NOMO-1 treated with dmso at 0.1 percent for 144 hours (cell line): Measurements from ENCODE around the gene SFMBT1.

Source experiments
- DNase-seq: peaks from one replicate; lab custom pipeline; 2025; ENCODE audit not compliant: unreplicated experiment; lab: John Stamatoyannopoulos, UW

Gene SFMBT1

GRCh38 chr3:52925405-52926313, 120.2 kb downstream of the SFMBT1 start:
- DNase-seq = no peak

- no peak for DNase-seq
These were observed 121.9 kb downstream of the SFMBT1 start for GRCh38 chr3:52923963-52924362.

- DNase-seq = no peak
These were observed 125.0 kb downstream of the SFMBT1 start for GRCh38 chr3:52920841-52921240.

- DNase-seq = no peak
These were observed 128.8 kb downstream of the SFMBT1 start for GRCh38 chr3:52917044-52917443.

GRCh38 chr3:52915294-52915693, 130.6 kb downstream of the SFMBT1 start:
- DNase-seq = no peak

- no peak for DNase-seq
These were observed 132.8 kb downstream of the SFMBT1 start for GRCh38 chr3:52912885-52913731.

GRCh38 chr3:52910823-52911222, 135.1 kb downstream of the SFMBT1 start:
- DNase-seq = no peak

GRCh38 chr3:52907497-52907896, 138.4 kb downstream of the SFMBT1 start:
- no peak for DNase-seq

- DNase-seq = no peak
These were observed 141.3 kb downstream of the SFMBT1 start for GRCh38 chr3:52904552-52904951.

- DNase-seq = no peak
These were observed 141.9 kb downstream of the SFMBT1 start for GRCh38 chr3:52904000-52904399.

GRCh38 chr3:52897130-52898122, 148.4 kb downstream of the SFMBT1 start, which contains the start of gene STIMATE:
STIMATE (minus strand) TSS chr3:52897548; CDS start chr3:52897450, 98 bp downstream.
- DNase-seq = peak; percentile 81

- DNase-seq = no peak
These were observed 149.3 kb downstream of the SFMBT1 start for GRCh38 chr3:52896613-52897012.

- no peak for DNase-seq
These were observed 149.7 kb downstream of the SFMBT1 start for GRCh38 chr3:52896151-52896550.

- DNase-seq = no peak
These were observed 150.5 kb downstream of the SFMBT1 start for GRCh38 chr3:52895418-52895817.

GRCh38 chr3:52894756-52895155, 151.1 kb downstream of the SFMBT1 start:
- no peak for DNase-seq

- DNase-seq = no peak
These were observed 152.2 kb downstream of the SFMBT1 start for GRCh38 chr3:52893723-52894122.

GRCh38 chr3:52892625-52893311, 153.1 kb downstream of the SFMBT1 start:
- DNase-seq = no peak

GRCh38 chr3:52892290-52892624, 153.6 kb downstream of the SFMBT1 start:
- DNase-seq = no peak

GRCh38 chr3:52891615-52892081, 154.2 kb downstream of the SFMBT1 start:
- peak; percentile 90 for DNase-seq

- no peak for DNase-seq
These were observed 154.7 kb downstream of the SFMBT1 start for GRCh38 chr3:52891164-52891563.
